ENCODE measurements around the gene NAA10. TPM values are rescaled to one million over a fixed set of nuclear protein-coding genes. Genes with fewer than 3 reads are reported as not detected.
A peak's percentile ranks its signal among the peaks of the same experiment; 100 is the strongest.

Gene NAA10
- total RNA-seq, 4 donors from 2014 or later, result 29.9 to 57.2 (median 47.4) TPM

DNA sequence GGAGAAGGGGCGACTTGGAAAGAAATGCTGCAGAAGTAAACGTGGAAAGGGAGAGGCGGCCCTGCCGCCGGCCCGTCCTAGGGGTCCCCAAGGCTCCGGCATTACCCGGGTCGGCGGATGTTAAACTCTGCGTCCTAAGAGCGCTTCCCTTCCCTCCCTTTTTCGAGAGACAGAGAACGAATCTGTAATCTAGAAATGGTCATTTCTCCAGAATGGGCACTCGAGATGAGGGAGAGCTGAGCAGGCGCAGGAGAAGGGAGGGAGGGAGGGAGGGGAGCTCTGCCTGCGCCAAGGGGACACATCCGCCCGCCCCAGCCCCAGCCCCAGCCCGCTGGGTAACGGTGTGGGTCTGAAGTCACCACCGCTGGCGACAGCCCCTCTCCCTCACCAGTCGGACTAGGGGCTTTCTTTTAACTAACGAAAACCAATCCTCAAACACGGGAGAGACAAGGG is 35.1 kb upstream of the NAA10 start:
- Histone ChIP-seq H3K9me3 (no peaks in the 10 kb centered on the region), H3K36me3 (no peaks in the 10 kb centered on the region), H3K27me3 (no peaks in the 10 kb centered on the region), H3K4me1 (peaks cover 11 to 58% (median 50%) of the 10 kb centered on the region in 4 donors), H3K27ac (peak overlapping the region; percentile 94 to 100 (median 98)), H3K4me3 (peak overlapping the region; percentile 63 to 91 (median 86))
- TF ChIP-seq POLR2A (IDR thresholded peaks at IDR 0.05) (no peak), EP300 (IDR thresholded peaks at IDR 0.05; ENCODE audit: low read depth) (no peak), POLR2AphosphoS5 (IDR thresholded peaks at IDR 0.05) (no peak)
- TF ChIP-seq, protein P1, sequence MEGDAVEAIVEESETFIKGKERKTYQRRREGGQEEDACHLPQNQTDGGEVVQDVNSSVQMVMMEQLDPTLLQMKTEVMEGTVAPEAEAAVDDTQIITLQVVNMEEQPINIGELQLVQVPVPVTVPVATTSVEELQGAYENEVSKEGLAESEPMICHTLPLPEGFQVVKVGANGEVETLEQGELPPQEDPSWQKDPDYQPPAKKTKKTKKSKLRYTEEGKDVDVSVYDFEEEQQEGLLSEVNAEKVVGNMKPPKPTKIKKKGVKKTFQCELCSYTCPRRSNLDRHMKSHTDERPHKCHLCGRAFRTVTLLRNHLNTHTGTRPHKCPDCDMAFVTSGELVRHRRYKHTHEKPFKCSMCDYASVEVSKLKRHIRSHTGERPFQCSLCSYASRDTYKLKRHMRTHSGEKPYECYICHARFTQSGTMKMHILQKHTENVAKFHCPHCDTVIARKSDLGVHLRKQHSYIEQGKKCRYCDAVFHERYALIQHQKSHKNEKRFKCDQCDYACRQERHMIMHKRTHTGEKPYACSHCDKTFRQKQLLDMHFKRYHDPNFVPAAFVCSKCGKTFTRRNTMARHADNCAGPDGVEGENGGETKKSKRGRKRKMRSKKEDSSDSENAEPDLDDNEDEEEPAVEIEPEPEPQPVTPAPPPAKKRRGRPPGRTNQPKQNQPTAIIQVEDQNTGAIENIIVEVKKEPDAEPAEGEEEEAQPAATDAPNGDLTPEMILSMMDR (IDR thresholded peaks at IDR 0.05), result no peak
- intact Hi-C loops (cut with DNase I; ENCODE audit: low total_unique reads) (no loop called here), in situ Hi-C loops (cut with MboI; ENCODE audit: low pct_ligation_motif_present in 1 of 4, low pct_unique_long_range_greater_than_20kb in 1 of 4, low sequenced_read_pairs in 3 of 4) (loop anchor here in 2 of 4 donors (25.0 kb wide), 2 partner anchors 208 to 567 kb away; partner anchors contain the start of genes G6PD (in 1 of the 2), IKBKG (in 1 of the 2) and PLXNB3 (in 1 of the 2))
- WGBS, 2 donors (ENCODE audit: low coverage in 1 of 2), result 27% methylated on average over 25 of the region's 26 CpGs; no CpG with 5 or more reads in 1 of the 2 donors
- no peak for DNase-seq

DNA sequence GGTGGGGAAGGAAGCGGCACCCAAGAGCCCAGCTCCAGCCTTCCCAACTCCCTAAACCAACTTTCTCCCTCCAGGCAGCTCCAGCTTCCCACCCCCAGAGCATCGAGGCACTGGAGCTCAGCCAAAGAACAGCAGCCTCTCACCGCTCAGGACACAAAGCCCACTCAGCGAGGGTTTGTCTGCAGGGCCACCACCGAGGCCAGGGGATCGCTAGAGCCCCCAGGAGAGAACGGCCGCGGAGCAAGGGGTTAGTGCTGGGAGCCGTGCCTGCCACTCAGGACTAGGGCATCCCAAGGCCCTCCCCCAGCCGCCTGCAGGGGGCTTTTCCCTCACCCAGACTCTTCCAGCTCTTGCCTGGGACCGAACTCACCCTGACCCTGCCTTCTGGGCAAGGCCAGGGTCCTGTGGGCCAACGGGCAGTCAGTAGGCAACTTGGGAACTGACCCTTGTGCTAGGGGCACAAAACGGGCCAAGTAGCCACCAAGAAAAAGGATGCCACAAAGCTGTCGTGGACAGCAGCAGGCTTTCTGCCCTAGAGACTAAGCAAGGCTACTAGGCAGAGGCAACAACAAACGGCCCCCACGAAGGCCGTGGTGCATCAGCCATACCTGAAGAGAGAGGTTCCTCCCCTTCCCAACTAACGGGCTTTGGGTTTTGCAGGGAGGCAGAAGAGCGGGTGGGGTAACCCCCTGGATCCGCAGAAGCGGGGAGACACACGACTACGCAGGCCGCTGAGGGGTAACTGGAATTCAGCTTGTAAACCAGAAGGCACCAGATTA is 34.5 kb upstream of the NAA10 start:
- intact Hi-C loops (cut with DNase I; ENCODE audit: low total_unique reads) (no loop called here), in situ Hi-C loops (cut with MboI; ENCODE audit: low pct_ligation_motif_present in 1 of 4, low pct_unique_long_range_greater_than_20kb in 1 of 4, low sequenced_read_pairs in 3 of 4) (loop anchor here in 2 of 4 donors (25.0 kb wide), 2 partner anchors 207 to 568 kb away; partner anchors contain the start of genes G6PD (in 1 of the 2), IKBKG (in 1 of the 2) and PLXNB3 (in 1 of the 2))
- Histone ChIP-seq H3K9me3 (no peaks in the 10 kb centered on the region), H3K27ac (peak overlapping the region; percentile 94 to 100 (median 98)), H3K27me3 (no peaks in the 10 kb centered on the region), H3K4me1 (peaks cover 11 to 52% (median 44%) of the 10 kb centered on the region in 4 donors), H3K4me3 (peak overlapping the region; percentile 9 to 91 (median 73)), H3K36me3 (no peaks in the 10 kb centered on the region)
- TF ChIP-seq, protein P1 (IDR thresholded peaks at IDR 0.05), result no peak
- TF ChIP-seq EP300 (IDR thresholded peaks at IDR 0.05; ENCODE audit: low read depth) (no peak), POLR2AphosphoS5 (IDR thresholded peaks at IDR 0.05) (no peak), POLR2A (IDR thresholded peaks at IDR 0.05) (no peak)
- WGBS, 2 donors (ENCODE audit: low coverage in 1 of 2), result 42% methylated on average over 25 of the region's 25 CpGs; no CpG with 5 or more reads in 1 of the 2 donors
- DNase-seq, result no peak

- Histone ChIP-seq H3K36me3 (no peaks in the 10 kb centered on the region), H3K27me3 (no peaks in the 10 kb centered on the region), H3K9me3 (no peaks in the 10 kb centered on the region), H3K4me1 (peaks cover 11 to 47% (median 39%) of the 10 kb centered on the region in 4 donors), H3K4me3 (peak overlapping the region in 3 of 4 donors; percentile 63 to 91 (median 83)), H3K27ac (peak overlapping the region; percentile 94 to 100 (median 98))
- DNase-seq, result peak; percentile 46
- whole genome bisulfite sequencing, 2 donors (ENCODE audit: low coverage in 1 of 2), result 49% methylated on average over 12 of the region's 12 CpGs; no CpG with 5 or more reads in 1 of the 2 donors
- TF ChIP-seq POLR2A (IDR thresholded peaks at IDR 0.05), result no peak
- TF ChIP-seq POLR2AphosphoS5 (IDR thresholded peaks at IDR 0.05), result no peak
- TF ChIP-seq, protein P1 (IDR thresholded peaks at IDR 0.05), result no peak
- TF ChIP-seq EP300 (IDR thresholded peaks at IDR 0.05; ENCODE audit: low read depth), result no peak
- intact Hi-C loops (cut with DNase I; ENCODE audit: low total_unique reads), result no loop called here
- in situ Hi-C loops (cut with MboI; ENCODE audit: low pct_ligation_motif_present in 1 of 4, low pct_unique_long_range_greater_than_20kb in 1 of 4, low sequenced_read_pairs in 3 of 4), result loop anchor here in 2 of 4 donors (25.0 kb wide), 2 partner anchors 206 to 569 kb away; partner anchors contain the start of genes G6PD (in 1 of the 2), IKBKG (in 1 of the 2) and PLXNB3 (in 1 of the 2)
These were observed 33.9 kb upstream of the NAA10 start for GRCh38 chrX:153968754-153969124.

GRCh38 chrX:153968255-153968654 is 33.4 kb upstream of the NAA10 start:
- Histone ChIP-seq H3K4me1 (peaks cover 11 to 42% (median 34%) of the 10 kb centered on the region in 4 donors), H3K4me3 (peak overlapping the region in 1 of 4 donors; percentile 91), H3K9me3 (no peaks in the 10 kb centered on the region), H3K27me3 (no peaks in the 10 kb centered on the region), H3K27ac (peak overlapping the region; percentile 94 to 100 (median 98)), H3K36me3 (no peaks in the 10 kb centered on the region)
- no peak for DNase-seq
- 60% methylated on average over 9 of the region's 9 CpGs; no CpG with 5 or more reads in 1 of the 2 donors for WGBS, 2 donors (ENCODE audit: low coverage in 1 of 2)
- TF ChIP-seq POLR2AphosphoS5 (IDR thresholded peaks at IDR 0.05) (no peak), POLR2A (IDR thresholded peaks at IDR 0.05) (no peak), EP300 (IDR thresholded peaks at IDR 0.05; ENCODE audit: low read depth) (no peak)
- TF ChIP-seq, protein P1 (IDR thresholded peaks at IDR 0.05), result no peak
- in situ Hi-C loops (cut with MboI; ENCODE audit: low pct_ligation_motif_present in 1 of 4, low pct_unique_long_range_greater_than_20kb in 1 of 4, low sequenced_read_pairs in 3 of 4) (loop anchor here in 2 of 4 donors (25.0 kb wide), 2 partner anchors 206 to 569 kb away; partner anchors contain the start of genes G6PD (in 1 of the 2), IKBKG (in 1 of the 2) and PLXNB3 (in 1 of the 2)), intact Hi-C loops (cut with DNase I; ENCODE audit: low total_unique reads) (no loop called here)
